ENCODE measurements around the gene INPP4A.

Gene INPP4A

DNA sequence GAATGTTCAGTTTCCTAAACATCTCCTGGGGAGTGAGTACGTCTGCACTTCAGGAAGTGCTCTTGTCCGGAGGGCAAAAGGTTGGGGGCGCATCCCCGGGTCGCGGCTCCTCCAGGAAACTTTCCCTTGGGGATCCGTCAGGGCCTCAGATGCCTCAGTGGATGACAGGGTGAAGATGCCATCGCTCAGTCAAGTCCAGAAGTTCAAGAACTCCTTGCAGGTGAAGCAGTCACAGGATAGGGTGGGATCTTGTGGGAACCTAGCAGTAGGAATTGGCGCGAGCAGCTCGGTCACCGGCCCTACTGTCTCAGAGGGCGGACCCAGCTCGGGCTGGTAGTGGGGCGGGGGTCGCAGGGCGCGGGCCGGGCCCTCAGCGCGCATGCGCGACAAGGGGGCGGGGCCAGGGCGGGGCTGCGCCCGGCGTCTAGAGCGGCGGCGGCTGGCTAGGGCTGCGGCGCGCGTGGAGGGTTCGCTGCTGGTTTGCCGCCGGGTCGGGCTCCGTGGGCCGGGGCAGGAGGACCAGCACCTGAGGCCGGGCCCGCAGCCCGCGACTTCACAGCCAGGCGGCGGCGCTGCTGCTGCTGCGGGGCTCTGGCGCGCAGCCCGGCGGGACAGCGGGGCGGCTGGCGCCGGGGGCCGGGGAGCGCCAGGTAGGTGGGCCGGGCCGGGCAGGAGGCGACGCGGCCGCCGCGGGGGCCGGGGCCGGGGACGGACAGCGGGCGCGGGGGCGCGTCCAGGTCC, at the start of gene INPP4A:
TSS of gene INPP4A (plus strand) at position 423 of the 741 bp plus-strand sequence. CDS start 75,191 bp downstream, outside the sequence.
- in situ Hi-C loops (cut with MboI; ENCODE audit: low sequenced_read_pairs), result no loop called here

DNA sequence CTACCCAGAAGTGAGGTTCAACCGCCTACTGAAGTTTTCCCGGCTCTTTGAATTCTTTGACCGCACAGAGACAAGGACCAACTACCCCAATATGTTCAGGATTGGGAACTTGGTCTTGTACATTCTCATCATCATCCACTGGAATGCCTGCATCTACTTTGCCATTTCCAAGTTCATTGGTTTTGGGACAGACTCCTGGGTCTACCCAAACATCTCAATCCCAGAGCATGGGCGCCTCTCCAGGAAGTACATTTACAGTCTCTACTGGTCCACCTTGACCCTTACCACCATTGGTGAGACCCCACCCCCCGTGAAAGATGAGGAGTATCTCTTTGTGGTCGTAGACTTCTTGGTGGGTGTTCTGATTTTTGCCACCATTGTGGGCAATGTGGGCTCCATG, 48.7 kb upstream of the INPP4A start:
- in situ Hi-C loops (cut with MboI; ENCODE audit: low sequenced_read_pairs), result loop anchor here (25.0 kb wide), 1 partner anchor 684 kb away; the partner anchor contains the start of gene ZAP70

GRCh38 chr2:98396745-98397355, 47.8 kb upstream of the INPP4A start:
- in situ Hi-C loops (cut with MboI; ENCODE audit: low sequenced_read_pairs), result loop anchor here (25.0 kb wide), 1 partner anchor 685 kb away; the partner anchor contains the start of gene ZAP70

GRCh38 chr2:98399140-98399539, 45.5 kb upstream of the INPP4A start:
- in situ Hi-C loops (cut with MboI; ENCODE audit: low sequenced_read_pairs), result loop anchor here (25.0 kb wide), 1 partner anchor 687 kb away; the partner anchor contains the start of gene ZAP70

DNA sequence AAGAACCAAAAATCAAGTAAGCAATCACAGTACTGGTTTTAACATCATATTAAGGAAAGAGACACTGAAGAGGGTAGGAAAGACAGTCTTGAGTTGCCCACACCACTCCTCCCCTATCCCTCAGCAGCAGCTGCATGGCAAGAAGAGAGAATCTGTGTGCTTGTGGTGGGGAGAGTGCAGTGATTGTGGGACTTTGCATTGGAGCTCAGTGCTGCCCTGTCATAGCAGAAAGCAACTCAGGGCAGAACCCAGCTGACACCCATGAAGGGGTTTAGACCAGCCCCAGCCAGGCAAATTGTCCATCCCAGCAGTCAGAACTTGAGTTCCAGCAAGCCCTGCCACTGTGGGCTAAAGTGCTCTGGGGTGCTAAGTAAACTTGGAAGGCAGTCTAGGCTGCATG, 40.8 kb upstream of the INPP4A start:
- in situ Hi-C loops (cut with MboI; ENCODE audit: low sequenced_read_pairs), result no loop called here

GRCh38 chr2:98404556-98405250, 40.0 kb upstream of the INPP4A start:
- in situ Hi-C loops (cut with MboI; ENCODE audit: low sequenced_read_pairs), result no loop called here

GRCh38 chr2:98405301-98405700, 39.4 kb upstream of the INPP4A start:
- in situ Hi-C loops (cut with MboI; ENCODE audit: low sequenced_read_pairs), result no loop called here

GRCh38 chr2:98408155-98408554, 36.5 kb upstream of the INPP4A start:
- in situ Hi-C loops (cut with MboI; ENCODE audit: low sequenced_read_pairs), result no loop called here

- in situ Hi-C loops (cut with MboI; ENCODE audit: low sequenced_read_pairs), result loop anchor here (10.0 kb wide), 1 partner anchor 102 kb away; no protein-coding TSS in a partner anchor
Measured at GRCh38 chr2:98412751-98413458, 31.8 kb upstream of the INPP4A start.

- in situ Hi-C loops (cut with MboI; ENCODE audit: low sequenced_read_pairs), result loop anchor here (10.0 kb wide), 1 partner anchor 101 kb away; no protein-coding TSS in a partner anchor
Measured at GRCh38 chr2:98414246-98414645, 30.4 kb upstream of the INPP4A start.

DNA sequence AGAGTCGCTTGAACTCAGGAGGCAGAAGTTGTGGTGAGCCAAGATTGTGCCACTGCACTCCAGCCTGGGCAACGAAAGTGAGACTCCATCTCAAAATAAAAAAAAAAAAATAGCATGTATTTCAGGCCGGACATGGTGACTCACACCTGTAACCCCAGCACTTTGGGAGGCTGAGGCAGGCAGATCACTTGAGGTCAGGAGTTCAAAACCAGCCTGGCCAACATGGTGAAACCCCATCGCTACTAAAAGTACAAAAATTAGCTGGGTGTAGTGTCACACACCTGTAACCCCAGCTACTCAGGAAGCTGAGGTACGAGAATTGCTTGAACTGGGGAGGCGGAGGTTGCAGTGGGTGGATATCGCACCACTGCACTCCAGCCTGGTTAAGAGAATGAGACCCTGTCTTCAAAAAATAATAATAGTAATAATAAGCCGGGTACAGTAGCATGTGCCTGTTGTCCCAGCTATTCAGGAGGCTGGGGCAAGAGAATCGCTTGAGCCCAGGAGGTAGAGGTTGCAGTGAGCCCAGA, 28.9 kb upstream of the INPP4A start:
- in situ Hi-C loops (cut with MboI; ENCODE audit: low sequenced_read_pairs), result loop anchor here (10.0 kb wide), 1 partner anchor 99 kb away; no protein-coding TSS in a partner anchor

DNA sequence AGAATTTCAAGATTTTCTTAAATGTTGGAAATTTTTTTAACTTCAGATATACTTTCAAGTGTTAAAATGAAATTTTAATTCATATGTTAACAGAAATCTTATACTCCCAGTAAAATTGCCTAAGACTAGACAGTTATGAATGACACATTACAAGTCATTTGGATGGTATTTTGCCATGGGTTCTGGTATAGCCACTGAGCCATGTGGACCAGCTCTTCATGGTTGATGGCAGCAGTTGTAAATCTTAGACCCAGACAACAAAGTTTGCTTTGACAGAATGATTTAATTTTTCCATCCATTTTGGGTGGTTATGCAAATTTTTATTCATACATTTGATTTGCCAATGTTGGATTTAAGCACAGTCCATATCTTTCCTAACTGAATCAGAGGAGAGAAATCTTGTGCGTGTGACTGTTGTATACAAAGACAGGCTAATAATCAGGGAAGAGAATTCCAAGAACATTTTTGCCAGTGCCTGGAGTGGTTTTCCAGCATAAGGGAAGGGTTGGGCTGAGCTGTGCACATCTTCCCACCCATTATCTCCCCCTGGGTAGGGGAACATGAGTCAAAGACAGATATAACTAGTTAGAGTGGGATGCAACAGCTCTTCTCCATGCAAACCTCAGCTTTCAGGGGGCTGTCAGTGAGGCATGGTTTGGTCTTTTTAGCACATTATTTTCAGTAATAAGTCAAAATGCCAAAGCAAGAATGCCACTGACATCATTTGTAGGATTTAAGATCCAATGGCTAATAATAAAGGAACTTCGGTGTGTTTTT, 28.1 kb upstream of the INPP4A start:
- in situ Hi-C loops (cut with MboI; ENCODE audit: low sequenced_read_pairs), result loop anchor here (10.0 kb wide), 1 partner anchor 98 kb away; no protein-coding TSS in a partner anchor

GRCh38 chr2:98419544-98419943, 25.1 kb upstream of the INPP4A start:
- in situ Hi-C loops (cut with MboI; ENCODE audit: low sequenced_read_pairs), result loop anchor here (10.0 kb wide), 1 partner anchor 95 kb away; no protein-coding TSS in a partner anchor

DNA sequence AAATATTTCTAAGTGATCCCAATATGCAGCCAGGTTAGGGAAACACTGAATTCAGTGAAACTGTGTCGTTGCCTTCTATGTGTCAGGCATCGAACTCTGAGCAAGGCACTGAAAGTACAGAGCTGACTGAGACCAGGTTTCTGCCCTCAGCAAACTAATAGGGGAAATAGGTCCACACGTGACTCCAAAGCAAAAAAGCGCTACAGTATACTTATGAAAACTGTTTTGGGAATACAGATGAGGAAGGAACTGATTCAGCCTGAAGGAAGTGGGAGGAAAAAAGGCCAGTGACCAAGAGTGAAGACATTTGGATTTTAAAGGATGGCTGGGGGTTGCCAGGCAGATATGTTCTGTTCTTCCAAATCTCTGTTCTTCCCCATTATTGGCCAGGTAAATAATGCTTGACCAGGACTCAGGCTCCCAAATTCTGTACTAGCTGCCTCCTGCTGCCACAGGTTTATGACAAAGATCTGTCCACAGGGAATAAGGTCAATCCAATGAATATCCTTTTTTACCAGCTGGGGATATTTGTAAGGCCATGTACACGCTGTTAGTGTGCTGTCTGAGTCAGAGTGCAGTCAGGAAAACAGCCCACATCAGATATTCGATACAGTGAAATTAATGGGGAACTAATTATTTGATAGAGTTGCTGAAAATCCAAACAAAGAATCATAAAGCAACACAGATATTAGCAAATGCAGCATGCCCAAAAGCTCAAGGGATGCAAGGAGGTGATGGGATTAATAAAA, 24.5 kb upstream of the INPP4A start:
- in situ Hi-C loops (cut with MboI; ENCODE audit: low sequenced_read_pairs), result loop anchor here (10.0 kb wide), 1 partner anchor 95 kb away; no protein-coding TSS in a partner anchor

DNA sequence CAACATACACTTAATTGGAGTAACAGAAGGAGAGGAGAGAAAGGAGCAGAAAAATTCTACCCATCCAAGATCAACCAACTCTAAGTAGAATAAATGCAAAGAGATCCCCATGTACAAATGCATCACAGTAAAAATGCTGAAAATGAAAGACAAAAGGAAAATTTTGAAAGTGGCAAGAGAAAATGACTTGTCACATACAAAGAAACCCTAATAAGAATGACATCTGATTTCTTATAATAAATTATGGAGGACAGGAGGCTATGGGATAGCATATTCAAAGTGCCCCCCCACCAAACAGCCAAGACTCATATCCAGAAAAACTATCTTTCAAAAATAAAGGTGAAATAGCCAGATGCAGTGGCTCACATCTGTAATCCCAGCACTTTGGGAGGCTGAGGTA, 22.2 kb upstream of the INPP4A start:
- in situ Hi-C loops (cut with MboI; ENCODE audit: low sequenced_read_pairs), result no loop called here

DNA sequence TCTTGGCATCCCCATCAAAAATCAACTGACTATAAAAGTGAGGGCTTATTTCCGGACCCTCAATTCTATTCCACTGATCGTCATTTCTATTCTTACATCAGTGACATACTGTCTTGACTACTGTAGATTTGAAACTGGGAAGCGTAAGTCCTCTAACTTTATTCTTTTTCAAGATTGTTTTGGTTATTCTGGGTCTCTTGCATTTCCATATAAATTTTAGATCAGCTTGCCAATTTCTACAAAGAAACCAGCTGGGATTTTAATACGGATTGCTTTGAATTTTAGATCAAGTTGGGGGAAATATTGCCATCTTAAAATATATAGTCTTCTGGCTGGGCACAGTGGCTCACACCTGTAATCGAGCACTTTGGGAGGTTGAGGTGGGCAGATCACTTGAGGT, 17.9 kb upstream of the INPP4A start:
- in situ Hi-C loops (cut with MboI; ENCODE audit: low sequenced_read_pairs), result no loop called here

- in situ Hi-C loops (cut with MboI; ENCODE audit: low sequenced_read_pairs), result no loop called here
Measured at GRCh38 chr2:98432145-98432544, 12.5 kb upstream of the INPP4A start.

DNA sequence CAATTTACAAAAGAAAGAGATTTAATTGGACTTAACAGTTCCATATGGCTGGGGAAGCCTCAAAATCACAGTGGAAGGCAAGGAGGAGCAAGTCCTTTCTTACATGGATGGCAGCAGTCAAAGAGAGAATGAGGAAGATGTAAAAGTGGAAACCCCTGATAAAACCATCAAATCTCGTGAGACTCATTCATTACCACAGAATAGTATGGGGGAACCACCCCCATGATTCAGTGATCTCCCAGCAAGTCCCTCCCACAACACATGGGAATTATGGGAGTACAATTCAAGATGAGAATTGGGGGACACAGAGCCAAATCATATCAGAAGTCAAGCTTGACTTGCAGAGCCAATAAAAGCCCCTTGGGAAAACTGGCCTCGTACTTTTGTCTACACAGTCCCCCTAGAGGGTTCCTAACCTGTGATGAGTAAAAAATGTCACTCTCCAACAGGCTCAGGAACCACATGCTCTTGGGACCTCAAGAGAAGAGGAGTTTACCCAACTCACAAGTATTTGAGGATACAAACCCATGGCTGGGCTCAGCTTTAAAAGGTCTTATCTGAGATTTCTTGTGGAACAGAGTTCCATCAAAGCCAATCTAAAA, 11.2 kb upstream of the INPP4A start:
- in situ Hi-C loops (cut with MboI; ENCODE audit: low sequenced_read_pairs), result no loop called here

All from HL-60/S4 treated with phorbol 12-myristate 13-acetate at 8.2 ng/mL for 4 days and 3 days (cell line).